GM12891 (cell line): Measurements from ENCODE around the gene AP3B1.

Source experiments
- PAX5 ChIP-seq: IDR thresholded peaks from 2 replicates; pipeline ENCODE4 v1.6.1; 2011; ENCODE audit warnings: low read length, moderate library complexity, mild to moderate bottlenecking; ENCODE audit not compliant: insufficient read depth, severe bottlenecking
- POLR2A ChIP-seq: IDR thresholded peaks from 2 replicates; pipeline ENCODE4 v1.6.1; 2011; ENCODE audit warnings: low read depth, low read length, control low read depth
- POLR2AphosphoS5 ChIP-seq: IDR thresholded peaks from 2 replicates; pipeline ENCODE4 v1.6.1; 2011; ENCODE audit warnings: low read depth, low read length, control low read depth
- TAF1 ChIP-seq: IDR thresholded peaks from 2 replicates; pipeline ENCODE4 v1.6.1; 2011; ENCODE audit warnings: low read depth, low read length, control low read depth

DNA sequence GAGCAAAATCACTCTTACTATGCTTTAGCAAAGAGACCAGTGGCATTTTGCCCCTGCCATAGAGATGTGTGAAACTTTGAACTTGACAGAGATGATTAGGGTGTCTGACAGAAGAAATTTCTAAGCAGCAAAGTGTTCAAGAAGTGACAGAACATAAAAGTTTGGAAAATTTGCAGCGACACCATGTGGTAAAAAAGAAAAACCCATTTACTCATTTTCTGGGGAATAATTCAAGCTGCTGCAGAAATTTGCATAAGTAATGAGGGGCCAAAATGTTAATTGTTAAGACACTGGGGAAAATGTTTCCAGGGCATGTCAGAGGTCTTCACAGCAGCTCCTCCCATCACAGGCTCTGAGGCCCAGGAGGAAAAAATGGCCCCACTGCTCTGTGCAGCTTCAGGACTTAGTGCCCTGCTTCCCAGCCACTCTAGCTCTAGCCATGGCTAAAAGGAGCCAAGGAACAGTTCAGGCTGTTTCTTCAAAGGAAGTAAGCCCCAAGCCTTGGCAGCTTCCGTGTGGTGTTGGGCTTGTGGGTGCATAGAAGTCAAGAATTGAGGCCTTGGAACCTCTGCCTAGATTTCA, 6.1 kb upstream of the AP3B1 start:
- no peak for TF ChIP-seq TAF1
- TF ChIP-seq POLR2A: no peak
- no peak for TF ChIP-seq POLR2AphosphoS5
- TF ChIP-seq PAX5: no peak
